ENCODE data around the gene MDP1.
"Not testable (repeated sequence)": the region's sequence is repeated elsewhere in the genome, so short reads cannot be mapped to it uniquely, and the experiment has no call there.

Gene MDP1

GRCh38 chr14:24231263-24232120, 15.6 kb upstream of the MDP1 start:
- FAIRE-seq: no peak

- FAIRE-seq: no peak
These were observed 13.0 kb upstream of the MDP1 start for GRCh38 chr14:24228902-24229301.

- no peak for FAIRE-seq
These were observed 10.6 kb upstream of the MDP1 start for GRCh38 chr14:24226473-24226872.

GRCh38 chr14:24224618-24225071, 8.8 kb upstream of the MDP1 start:
- FAIRE-seq: no peak

GRCh38 chr14:24222987-24223386, 7.1 kb upstream of the MDP1 start:
- not testable (repeated sequence) for FAIRE-seq

GRCh38 chr14:24219521-24219920, 3.7 kb upstream of the MDP1 start:
- FAIRE-seq: no peak

GRCh38 chr14:24219080-24219479, 3.2 kb upstream of the MDP1 start:
- no peak for FAIRE-seq

- not testable (repeated sequence) for FAIRE-seq
These were observed 1.0 kb upstream of the MDP1 start for GRCh38 chr14:24216876-24217275.

- FAIRE-seq: no peak
These were observed 456 bp upstream of the MDP1 start for GRCh38 chr14:24216345-24216699.

GRCh38 chr14:24213866-24214662, 1.8 kb downstream of the MDP1 start:
- FAIRE-seq: no peak

- no peak for FAIRE-seq
These were observed 2.7 kb downstream of the MDP1 start, which contains the start of gene CHMP4A for GRCh38 chr14:24212924-24213865. TSS of gene CHMP4A (minus strand) at chr14:24213488. CDS start at chr14:24213439, 49 bp downstream.

GRCh38 chr14:24211311-24211710, 4.6 kb downstream of the MDP1 start:
- FAIRE-seq: no peak

GRCh38 chr14:24207625-24208024, 8.2 kb downstream of the MDP1 start:
- FAIRE-seq: no peak

- no peak for FAIRE-seq
These were observed 8.7 kb downstream of the MDP1 start for GRCh38 chr14:24207104-24207551.

GRCh38 chr14:24206260-24207103, 9.4 kb downstream of the MDP1 start:
- FAIRE-seq: no peak

GRCh38 chr14:24204163-24205146, 11.4 kb downstream of the MDP1 start:
- FAIRE-seq: no peak

GRCh38 chr14:24203249-24203886, 12.5 kb downstream of the MDP1 start:
- not testable (repeated sequence) for FAIRE-seq

GRCh38 chr14:24202538-24202937, 13.3 kb downstream of the MDP1 start:
- FAIRE-seq: not testable (repeated sequence)

- no peak for FAIRE-seq
These were observed 16.9 kb downstream of the MDP1 start for GRCh38 chr14:24198814-24199524.
